Activated CD8-positive, alpha-beta memory T cell treated with anti-CD3 and anti-CD28 coated beads for 1 hour (primary cell): ENCODE measurements around the gene AKR1C1.
"Not testable (repeated sequence)": the region's sequence is repeated elsewhere in the genome, so short reads cannot be mapped to it uniquely, and the experiment has no call there.

Source experiments
- DNase-seq, 2 donors: peaks; one replicate each; pipeline ENCODE4 v3.0.0-alpha.2; 2020; ENCODE audit warnings: low read depth in 1 of 2; ENCODE audit errors: extremely low read depth in 1 of 2

AKR1C1 gene

GRCh38 chr10:4947039-4947634 is 16.1 kb upstream of the AKR1C1 start:
- DNase-seq: no peak

- no peak for DNase-seq
These were observed 15.3 kb upstream of the AKR1C1 start for GRCh38 chr10:4947635-4948596.

GRCh38 chr10:4951512-4952162 is 11.6 kb upstream of the AKR1C1 start:
- DNase-seq: not testable (repeated sequence)

- DNase-seq: no peak
These were observed 9.8 kb upstream of the AKR1C1 start for GRCh38 chr10:4953405-4953804.

GRCh38 chr10:4956088-4956487 is 7.1 kb upstream of the AKR1C1 start:
- not testable (repeated sequence) for DNase-seq

GRCh38 chr10:4956955-4957645 is 6.1 kb upstream of the AKR1C1 start:
- not testable (repeated sequence) for DNase-seq

GRCh38 chr10:4961558-4961957 is 1.7 kb upstream of the AKR1C1 start:
- not testable (repeated sequence) for DNase-seq

- not testable (repeated sequence) for DNase-seq
These were observed 907 bp upstream of the AKR1C1 start for GRCh38 chr10:4962308-4962707.

- DNase-seq: not testable (repeated sequence)
These were observed 570 bp downstream of the AKR1C1 start for GRCh38 chr10:4963815-4964154.

GRCh38 chr10:4965763-4966162 is 2.5 kb downstream of the AKR1C1 start:
- not testable (repeated sequence) for DNase-seq

- not testable (repeated sequence) for DNase-seq
These were observed 4.0 kb downstream of the AKR1C1 start for GRCh38 chr10:4967189-4967588.

- DNase-seq: not testable (repeated sequence)
These were observed 6.1 kb downstream of the AKR1C1 start for GRCh38 chr10:4969289-4969688.

- not testable (repeated sequence) for DNase-seq
These were observed 7.1 kb downstream of the AKR1C1 start for GRCh38 chr10:4970362-4970761.

- not testable (repeated sequence) for DNase-seq
These were observed 9.3 kb downstream of the AKR1C1 start for GRCh38 chr10:4972369-4973142.

GRCh38 chr10:4973294-4973693 is 10.1 kb downstream of the AKR1C1 start:
- not testable (repeated sequence) for DNase-seq

GRCh38 chr10:4974400-4974799 is 11.2 kb downstream of the AKR1C1 start:
- DNase-seq: not testable (repeated sequence)

- no peak for DNase-seq
These were observed 13.8 kb downstream of the AKR1C1 start for GRCh38 chr10:4977025-4977424.

GRCh38 chr10:4978870-4979269 is 15.7 kb downstream of the AKR1C1 start:
- DNase-seq: no peak

- no peak for DNase-seq
These were observed 17.6 kb downstream of the AKR1C1 start for GRCh38 chr10:4980793-4981192.
